Thoracic aorta (tissue), 2 donors: Measurements from ENCODE around the gene TSHZ2. TPM values are rescaled to one million over a fixed set of nuclear protein-coding genes. Genes with fewer than 3 reads are reported as not detected.

Experiments used
- ATAC-seq: fragments of 150-250 bp; one replicate; pipeline ENCODE4 v1.8.0; 2017; ENCODE audit warnings: low read depth; ENCODE audit not compliant: insufficient number of reproducible peaks, low FRiP score
- DNase-seq: peaks from one replicate; pipeline ENCODE4 v3.0.0-alpha.2; 2020; ENCODE audit warnings: low spot score
- H3K27ac ChIP-seq, 2 donors: fragments of 200-600 bp; sonication (generic); 1 replicate in 1 of 2; 2 replicates in 1 of 2; pipeline ENCODE4 v1.5.1; 2016; ENCODE audit warnings: mild to moderate bottlenecking in 2 of 2, moderate library complexity in 2 of 2
- H3K27me3 ChIP-seq: fragments of 200-600 bp; sonication (generic); replicated peaks from 2 replicates; pipeline ENCODE4 v1.6.0; 2016; ENCODE audit warnings: mild to moderate bottlenecking; ENCODE audit not compliant: insufficient read depth
- H3K36me3 ChIP-seq: fragments of 200-600 bp; sonication (generic); one replicate; pipeline ENCODE4 v1.5.1; 2016
- H3K4me1 ChIP-seq, 2 donors: fragments of 200-600 bp; sonication (generic); 1 replicate in 1 of 2; 2 replicates in 1 of 2; pipeline versions ENCODE4 v1.5.1 to v1.6.0; 2016; ENCODE audit warnings: low read depth in 2 of 2, mild to moderate bottlenecking in 1 of 2; ENCODE audit not compliant: control insufficient read depth in 1 of 2
- H3K4me3 ChIP-seq: fragments of 200-600 bp; sonication (generic); 2 replicates; pipeline ENCODE4 v1.5.1; 2016; ENCODE audit warnings: mild to moderate bottlenecking
- H3K9me3 ChIP-seq: fragments of 200-600 bp; sonication (generic); 2 replicates; pipeline ENCODE4 v1.5.1; 2016
- total RNA-seq, 2 donors: library from RNA; depleted of rRNA; stranded (reverse); fragments of >200 nt; gene quantifications; one replicate each; pipeline versions ENCODE4 v1.1.0 to v1.2.3, GENCODE V29; 2016
- TF ChIP-seq, protein P1 (sequence below): fragments of 200-600 bp; sonication (generic); IDR thresholded peaks from one replicate; pipeline ENCODE4 v1.5.1; 2019; ENCODE audit warnings: antibody characterized with exemption

The TSHZ2 gene
- total RNA-seq, 2 donors from 2014 or later, result 8.4 to 32.6 TPM

DNA sequence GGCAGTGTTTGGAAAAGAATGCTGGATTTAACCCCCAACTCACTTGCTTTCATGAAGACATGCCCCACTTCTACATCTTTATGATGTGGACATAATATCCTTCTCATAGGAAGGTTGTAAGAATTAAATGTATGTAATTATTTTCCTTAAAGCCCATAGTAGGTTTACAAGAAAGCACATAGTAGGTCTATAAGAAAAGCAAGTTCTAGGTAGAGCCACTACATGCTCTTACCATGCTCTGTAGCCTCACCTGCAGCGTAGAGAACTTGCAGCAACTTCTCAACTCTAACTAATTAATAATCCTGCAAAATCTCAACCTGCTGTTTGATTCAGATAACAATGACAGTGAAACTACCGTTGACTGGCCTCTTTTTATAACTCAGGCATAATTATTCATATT, 288.4 kb downstream of the TSHZ2 start:
- Histone ChIP-seq H3K4me1 (no peaks in the 10 kb centered on the region), H3K27ac (no peak overlapping the region), H3K9me3 (no peaks in the 10 kb centered on the region), H3K4me3 (no peak overlapping the region), H3K27me3 (no peaks in the 10 kb centered on the region), H3K36me3 (no peaks in the 10 kb centered on the region)
- TF ChIP-seq, protein P1, sequence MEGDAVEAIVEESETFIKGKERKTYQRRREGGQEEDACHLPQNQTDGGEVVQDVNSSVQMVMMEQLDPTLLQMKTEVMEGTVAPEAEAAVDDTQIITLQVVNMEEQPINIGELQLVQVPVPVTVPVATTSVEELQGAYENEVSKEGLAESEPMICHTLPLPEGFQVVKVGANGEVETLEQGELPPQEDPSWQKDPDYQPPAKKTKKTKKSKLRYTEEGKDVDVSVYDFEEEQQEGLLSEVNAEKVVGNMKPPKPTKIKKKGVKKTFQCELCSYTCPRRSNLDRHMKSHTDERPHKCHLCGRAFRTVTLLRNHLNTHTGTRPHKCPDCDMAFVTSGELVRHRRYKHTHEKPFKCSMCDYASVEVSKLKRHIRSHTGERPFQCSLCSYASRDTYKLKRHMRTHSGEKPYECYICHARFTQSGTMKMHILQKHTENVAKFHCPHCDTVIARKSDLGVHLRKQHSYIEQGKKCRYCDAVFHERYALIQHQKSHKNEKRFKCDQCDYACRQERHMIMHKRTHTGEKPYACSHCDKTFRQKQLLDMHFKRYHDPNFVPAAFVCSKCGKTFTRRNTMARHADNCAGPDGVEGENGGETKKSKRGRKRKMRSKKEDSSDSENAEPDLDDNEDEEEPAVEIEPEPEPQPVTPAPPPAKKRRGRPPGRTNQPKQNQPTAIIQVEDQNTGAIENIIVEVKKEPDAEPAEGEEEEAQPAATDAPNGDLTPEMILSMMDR, result no peak
- DNase-seq, result no peak
- ATAC-seq, result no peak

DNA sequence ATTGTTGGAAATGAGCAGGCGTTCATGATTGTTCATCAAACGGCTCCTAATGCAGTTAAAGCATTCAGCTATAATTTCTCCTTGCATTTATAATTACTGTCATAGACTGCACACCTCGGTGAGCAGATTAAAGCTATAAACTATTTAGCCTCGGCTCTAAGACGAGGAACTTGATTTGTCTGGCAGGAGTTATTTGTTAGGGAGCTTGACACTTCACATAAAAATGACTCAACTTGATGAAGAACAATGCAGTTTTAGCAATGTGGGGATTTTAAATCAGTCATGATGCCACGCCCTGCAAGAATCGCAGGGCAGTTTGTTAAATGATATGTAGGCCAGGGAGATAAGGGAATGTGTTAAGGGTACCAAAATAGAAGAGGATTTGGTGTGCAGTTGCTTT, 290.2 kb downstream of the TSHZ2 start:
- DNase-seq (no peak), ATAC-seq (no peak)
- Histone ChIP-seq H3K9me3 (no peaks in the 10 kb centered on the region), H3K36me3 (no peaks in the 10 kb centered on the region), H3K27ac (no peak overlapping the region), H3K4me3 (no peak overlapping the region), H3K27me3 (no peaks in the 10 kb centered on the region), H3K4me1 (no peaks in the 10 kb centered on the region)
- TF ChIP-seq, protein P1, result no peak

DNA sequence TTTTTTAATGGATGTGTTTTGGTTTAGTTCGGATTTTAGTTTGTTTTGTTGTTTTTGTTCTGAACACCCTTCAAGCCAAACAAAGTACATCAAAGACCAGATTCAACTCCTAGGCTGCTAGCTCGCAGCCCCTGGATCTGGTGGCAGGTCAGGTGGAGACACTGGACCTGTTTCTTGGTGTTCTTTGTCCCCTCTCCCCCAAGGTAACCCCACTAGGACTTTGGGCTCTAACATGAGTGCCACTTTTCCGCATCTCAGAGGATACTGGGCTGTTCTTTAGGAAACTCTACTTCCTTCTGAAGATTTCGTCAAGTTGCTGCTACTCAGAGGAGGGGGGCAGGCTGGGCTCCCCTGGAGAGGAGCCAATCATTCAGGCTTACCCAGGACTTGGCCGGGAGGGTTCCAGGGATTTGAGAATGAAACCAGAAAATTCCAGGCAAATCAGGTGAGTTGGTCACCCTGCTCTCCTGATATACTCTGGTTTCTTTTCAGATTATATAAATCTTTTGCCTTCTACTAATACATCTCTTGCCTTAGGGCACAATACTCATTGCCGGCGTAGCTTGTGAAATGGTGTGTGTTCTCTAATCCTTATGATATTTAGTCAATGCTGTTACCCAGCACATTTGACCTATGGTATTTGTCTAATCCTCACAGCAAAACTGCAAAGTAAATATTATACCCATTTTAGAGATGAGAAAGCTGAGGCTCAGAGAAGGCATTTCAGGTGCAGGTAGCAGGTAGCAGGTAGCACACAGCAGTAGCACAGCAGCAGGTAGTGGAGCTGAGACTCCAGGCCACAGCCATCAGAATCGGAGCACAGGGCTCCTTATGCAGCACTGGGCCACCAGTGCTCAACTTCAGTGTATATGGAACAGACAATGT, 291.6 kb downstream of the TSHZ2 start:
- ATAC-seq, result no peak
- TF ChIP-seq, protein P1, result no peak
- no peaks in the 10 kb centered on the region for H3K9me3 ChIP-seq

DNA sequence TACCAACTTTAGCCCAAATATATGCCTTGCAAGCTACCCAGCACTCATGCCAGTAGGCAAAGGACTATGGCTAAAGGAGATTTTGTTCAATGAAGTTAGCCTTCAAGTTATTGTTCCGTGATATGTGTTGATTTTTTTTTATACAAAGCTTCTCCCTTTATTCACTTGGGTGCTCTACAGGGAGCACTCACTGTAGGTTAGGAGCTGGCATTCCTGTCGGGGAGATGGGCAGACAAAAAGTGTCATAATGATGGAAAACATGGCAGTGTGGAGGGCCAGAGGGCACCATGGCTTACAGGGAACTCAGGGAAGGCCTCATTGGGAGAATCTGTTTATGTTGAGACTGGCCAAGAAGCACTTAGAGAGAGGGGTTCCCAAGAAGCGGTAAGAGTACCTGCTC, 292.4 kb downstream of the TSHZ2 start:
- Histone ChIP-seq H3K4me3 (no peak overlapping the region), H3K27ac (no peak overlapping the region), H3K9me3 (no peaks in the 10 kb centered on the region), H3K36me3 (no peaks in the 10 kb centered on the region), H3K4me1 (no peaks in the 10 kb centered on the region), H3K27me3 (no peaks in the 10 kb centered on the region)
- no peak for ATAC-seq
- TF ChIP-seq, protein P1, result no peak
- DNase-seq, result no peak

More for the DNA sequence above, 291.6 kb downstream of the TSHZ2 start:
- Histone ChIP-seq H3K4me1 (no peaks in the 10 kb centered on the region), H3K36me3 (no peaks in the 10 kb centered on the region), H3K27ac (no peak overlapping the region), H3K4me3 (no peak overlapping the region), H3K27me3 (no peaks in the 10 kb centered on the region)
- no peak for DNase-seq

DNA sequence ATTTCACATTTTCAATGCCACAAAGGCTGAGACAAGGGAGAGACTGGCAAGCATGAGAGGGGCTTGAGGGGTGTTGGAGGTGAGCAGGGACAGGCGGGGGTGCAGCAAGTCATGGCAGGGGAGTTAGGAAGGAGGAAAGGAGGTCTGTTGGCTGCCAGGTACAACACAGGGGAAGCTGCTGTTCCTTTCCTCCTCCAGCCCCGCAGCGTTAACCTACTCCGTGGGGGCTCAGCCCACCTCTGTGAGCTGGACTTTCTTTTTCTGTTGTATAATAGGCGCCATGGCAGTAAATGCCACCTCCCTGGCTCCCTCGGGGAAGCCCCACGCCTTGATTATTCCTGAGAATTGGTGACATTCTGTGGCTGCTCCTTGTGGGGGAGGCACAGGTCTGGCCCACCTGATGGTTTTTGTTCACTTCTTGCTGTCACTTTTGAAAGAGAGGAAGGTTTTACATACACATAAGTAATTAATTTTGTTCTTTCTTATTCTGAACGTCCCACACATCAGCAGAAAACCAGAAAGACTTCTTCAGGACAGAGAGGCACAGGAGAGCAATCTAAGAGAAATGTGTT, 293.2 kb downstream of the TSHZ2 start:
- Histone ChIP-seq H3K27me3 (no peaks in the 10 kb centered on the region), H3K9me3 (no peaks in the 10 kb centered on the region), H3K4me3 (no peak overlapping the region), H3K4me1 (no peaks in the 10 kb centered on the region), H3K36me3 (no peaks in the 10 kb centered on the region), H3K27ac (no peak overlapping the region)
- ATAC-seq (no peak), DNase-seq (no peak)
- TF ChIP-seq, protein P1, result no peak
